HCT116 (cell line): ENCODE data around the gene HOXC12. TPM values are rescaled to one million over a fixed set of nuclear protein-coding genes. Genes with fewer than 3 reads are reported as not detected.

ENCODE experiments used
- ATAC-seq: fragments of 200-7000 bp; cut with Tn5 transposase; 2 replicates; pipeline ENCODE4 v1.9.1; 2020; ENCODE audit warnings: mild to moderate bottlenecking, moderate library complexity
- BruUV-seq: library from RNA; stranded (reverse); fragments of 400-500 nt; replicated peaks from 2 replicates; lab custom pipeline; 2021; lab: Mats Ljungman, UMichigan
- CTCF ChIA-PET: fragments of 300-600 bp; sonication (Branson Sonifier 250); formaldehyde crosslinking; loops from one replicate; lab custom pipeline; 2021; ENCODE audit warnings: antibody characterized with exemption; lab: Charles Lee
- POLR2A ChIA-PET: fragments of 300-600, 350-600 bp; sonication (Branson Sonifier 250); formaldehyde crosslinking; loops from one replicate; lab custom pipeline; 2021; ENCODE audit warnings: antibody characterized with exemption; lab: Charles Lee
- RAD21 ChIA-PET, 2 experiments: fragments of 300-600 bp; sonication (Branson Sonifier 250); formaldehyde crosslinking; loops; one replicate each; lab custom pipeline; 2023; ENCODE audit warnings: low total read pairs in 2 of 2; ENCODE audit not compliant: uncharacterized antibody in 2 of 2, unreplicated experiment in 2 of 2, low non-redundant PET in 1 of 2; lab: Charles Lee
- DNase-seq: peaks from one replicate; pipeline ENCODE4 v3.0.0-alpha.2; 2010; ENCODE audit warnings: low read depth, low spot score
- H2AFZ ChIP-seq: fragments of 200-600 bp; shearing (Covaris generic), sonication (generic); 2 replicates; pipeline ENCODE4 v1.6.1; 2017; ENCODE audit warnings: low read depth, mixed run types, mixed read lengths, antibody characterized with exemption, low read length; ENCODE audit not compliant: poor library complexity, severe bottlenecking
- H3K27ac ChIP-seq: 2 replicates; pipeline ENCODE4 v1.5.1; 2012; ENCODE audit warnings: low read depth, low read length
- H3K27me3 ChIP-seq: fragments of 200-600 bp; sonication (generic); 2 replicates; pipeline ENCODE4 v1.6.1; 2016; ENCODE audit warnings: mixed run types, low read length, mixed read lengths; ENCODE audit not compliant: insufficient read depth
- H3K36me3 ChIP-seq, 2 experiments: fragments of 200-500 bp in 1 of 2; fragments of 200-600 bp in 1 of 2; sonication (Bioruptor generic) in 1 of 2; sonication (generic) in 1 of 2; 2 replicates each; pipeline versions ENCODE4 v1.5.1 to v1.6.1; 2014 to 2016; ENCODE audit warnings: low read length in 2 of 2, inconsistent platforms in 1 of 2, mixed read lengths in 1 of 2, mixed run types in 1 of 2; ENCODE audit not compliant: insufficient read depth in 2 of 2, control insufficient read depth in 1 of 2
- H3K4me1 ChIP-seq, 2 experiments: fragments of 200-600 bp in 1 of 2; sonication (generic) in 1 of 2; 2 replicates each; pipeline versions ENCODE4 v1.5.1 to v1.6.1; 2012 to 2017; ENCODE audit warnings: low read length in 2 of 2, inconsistent platforms in 1 of 2, mild to moderate bottlenecking in 1 of 2, mixed read lengths in 1 of 2, mixed run types in 1 of 2, moderate library complexity in 1 of 2; ENCODE audit not compliant: insufficient read depth in 2 of 2, control insufficient read depth in 1 of 2
- H3K4me2 ChIP-seq: fragments of 200-600 bp; sonication (generic); 2 replicates; pipeline ENCODE4 v1.6.1; 2017; ENCODE audit warnings: mixed run types, low read length, mixed read lengths
- H3K4me3 ChIP-seq, 2 experiments: fragments of 200-600 bp in 1 of 2; sonication (generic) in 1 of 2; replicated peaks in 1 of 2; 2 replicates each; pipeline ENCODE4 v1.5.1; 2011 to 2016; ENCODE audit warnings: low read length in 2 of 2, control low read depth in 1 of 2, low read depth in 1 of 2, mild to moderate bottlenecking in 1 of 2, mixed read lengths in 1 of 2, mixed run types in 1 of 2
- H3K79me2 ChIP-seq: fragments of 200-600 bp; sonication (generic); 2 replicates; pipeline ENCODE4 v1.6.1; 2017; ENCODE audit warnings: mild to moderate bottlenecking, mixed run types, low read length, moderate library complexity, mixed read lengths; ENCODE audit not compliant: insufficient read depth
- H3K9ac ChIP-seq: fragments of 200-600 bp; sonication (generic); 2 replicates; pipeline ENCODE4 v1.6.1; 2016; ENCODE audit warnings: low read length, mixed read lengths
- H3K9me2 ChIP-seq: fragments of 200-600 bp; sonication (generic), shearing (Covaris generic); 2 replicates; pipeline ENCODE4 v1.6.1; 2017; ENCODE audit warnings: mixed run types, mild to moderate bottlenecking, moderate library complexity; ENCODE audit not compliant: insufficient read depth
- H3K9me3 ChIP-seq, 2 experiments: fragments of 200-500 bp in 1 of 2; fragments of 200-600 bp in 1 of 2; sonication (Bioruptor generic) in 1 of 2; sonication (generic) in 1 of 2; 2 replicates each; pipeline ENCODE4 v1.6.1; 2014 to 2017; ENCODE audit warnings: low read length in 2 of 2, mixed read lengths in 2 of 2, inconsistent platforms in 1 of 2, low read depth in 1 of 2, mild to moderate bottlenecking in 1 of 2, mixed run types in 1 of 2, moderate library complexity in 1 of 2; ENCODE audit not compliant: control insufficient read depth in 1 of 2, insufficient read depth in 1 of 2
- H4K20me1 ChIP-seq: fragments of 200-600 bp; sonication (generic), shearing (Covaris generic); 2 replicates; pipeline ENCODE4 v1.6.1; 2017; ENCODE audit warnings: mixed run types, mild to moderate bottlenecking, moderate library complexity; ENCODE audit not compliant: insufficient read depth
- ATF3 ChIP-seq: IDR thresholded peaks from 2 replicates; pipeline ENCODE4 v1.6.1; 2012
- CBX3 ChIP-seq: IDR thresholded peaks from 2 replicates; pipeline ENCODE4 v1.6.1; 2012; ENCODE audit warnings: low read depth
- CEBPB ChIP-seq: IDR thresholded peaks from 2 replicates; pipeline ENCODE4 v1.6.1; 2012; ENCODE audit warnings: low read depth
- CTCF ChIP-seq, 3 experiments: fragments of 200-600 bp in 1 of 3; sonication (generic) in 1 of 3; IDR thresholded peaks in 2 of 3; conservative IDR thresholded peaks in 1 of 3; 2 replicates each; pipeline ENCODE4 v1.5.1; 2012 to 2017; ENCODE audit warnings: low read depth in 2 of 3, low read length in 2 of 3, antibody characterized with exemption in 1 of 3, borderline replicate concordance in 1 of 3, control low read depth in 1 of 3, mild to moderate bottlenecking in 1 of 3, mixed read lengths in 1 of 3, mixed run types in 1 of 3, moderate library complexity in 1 of 3; ENCODE audit not compliant: insufficient read depth in 1 of 3
- ELF1 ChIP-seq: IDR thresholded peaks from 2 replicates; pipeline ENCODE4 v1.6.1; 2012; ENCODE audit warnings: low read depth, borderline replicate concordance
- EZH2 ChIP-seq: fragments of 200-600 bp; sonication (generic); IDR thresholded peaks from 2 replicates; pipeline ENCODE4 v1.6.1; 2017; ENCODE audit warnings: antibody characterized with exemption, mixed run types
- EZH2phosphoT487 ChIP-seq: fragments of 200-600 bp; IDR thresholded peaks from 2 replicates; pipeline ENCODE4 v1.6.1; 2018; ENCODE audit warnings: antibody characterized with exemption, borderline replicate concordance
- JUND ChIP-seq: IDR thresholded peaks from 2 replicates; pipeline ENCODE4 v1.6.1; 2012
- MAX ChIP-seq: IDR thresholded peaks from 2 replicates; pipeline ENCODE4 v1.6.1; 2012
- POLR2AphosphoS5 ChIP-seq: IDR thresholded peaks from 2 replicates; pipeline ENCODE4 v1.6.1; 2011; ENCODE audit warnings: mild to moderate bottlenecking, low read depth, low read length, moderate library complexity
- RAD21 ChIP-seq: IDR thresholded peaks from 2 replicates; pipeline ENCODE4 v1.6.1; 2012; ENCODE audit warnings: low read depth, mild to moderate bottlenecking
- REST ChIP-seq: IDR thresholded peaks from 2 replicates; pipeline ENCODE4 v1.6.1; 2012; ENCODE audit warnings: low read depth
- SIN3A ChIP-seq: IDR thresholded peaks from 2 replicates; pipeline ENCODE4 v1.6.1; 2012; ENCODE audit warnings: low read depth
- SP1 ChIP-seq: IDR thresholded peaks from 2 replicates; pipeline ENCODE4 v1.6.1; 2012; ENCODE audit warnings: low read depth
- SRF ChIP-seq: IDR thresholded peaks from 2 replicates; pipeline ENCODE4 v1.6.1; 2012; ENCODE audit warnings: low read depth
- TCF7L2 ChIP-seq: IDR thresholded peaks from 2 replicates; pipeline ENCODE4 v1.7.0; 2011; ENCODE audit warnings: borderline replicate concordance, inconsistent platforms; ENCODE audit not compliant: insufficient read depth, insufficient read length; ENCODE audit errors: extremely low read depth
- YY1 ChIP-seq: IDR thresholded peaks from 2 replicates; pipeline ENCODE4 v1.6.1; 2011; ENCODE audit warnings: low read length, low read depth, moderate library complexity, mild to moderate bottlenecking; ENCODE audit not compliant: insufficient replicate concordance; ENCODE audit errors: extremely low read depth
- ZBTB33 ChIP-seq: IDR thresholded peaks from 2 replicates; pipeline ENCODE4 v1.6.1; 2011; ENCODE audit warnings: mild to moderate bottlenecking, low read length, moderate library complexity; ENCODE audit not compliant: insufficient replicate concordance; ENCODE audit errors: extremely low read depth
- ZFX ChIP-seq: fragments of 450-650 bp; IDR thresholded peaks from 2 replicates; pipeline ENCODE4 v1.6.1; 2017
- ZNF274 ChIP-seq: fragments of 200-500 bp; sonication (Bioruptor generic); IDR thresholded peaks from 2 replicates; pipeline ENCODE4 v1.6.1; 2014; ENCODE audit warnings: mild to moderate bottlenecking, low read depth, low read length, inconsistent platforms
- intact Hi-C: fragments of 100-400 bp; cut with micrococcal nuclease; formaldehyde crosslinking; loops from 2 replicates; pipeline ENCODE4 v1.10.0; 2022
- total RNA-seq: library from RNA; stranded (reverse); gene quantifications from one replicate; pipeline ENCODE4 v1.2.1, GENCODE V29; 2021; ENCODE audit not compliant: unreplicated experiment

Gene HOXC12
- total RNA-seq, 1 experiment from 2014 or later, result not detected

GRCh38 chr12:53956251-53956887 is 1.7 kb downstream of the HOXC12 start:
- no peak overlapping the region for H3K4me3 ChIP-seq
- no peak overlapping the region for H3K4me2 ChIP-seq
- ATAC-seq (no peak), DNase-seq (no peak)
- no peak overlapping the region for H2AFZ ChIP-seq
- no peak for TF ChIP-seq SP1
- TF ChIP-seq ELF1, result no peak
- TF ChIP-seq EZH2phosphoT487, result no peak
- TF ChIP-seq ZBTB33, result no peak
- TF ChIP-seq JUND, result no peak
- TF ChIP-seq SRF, result no peak
- TF ChIP-seq YY1, result no peak
- TF ChIP-seq SIN3A, result no peak
- TF ChIP-seq CEBPB, result no peak
- no peak for TF ChIP-seq CTCF (IDR thresholded peaks at IDR 0.05 in 2 of 3, conservative IDR thresholded peaks at IDR 0.05 in 1 of 3; ENCODE audit: borderline replicate concordance in 1 of 3, insufficient read depth in 1 of 3, low read depth in 2 of 3, low read length in 2 of 3)
- no peak for TF ChIP-seq CBX3
- no peak for TF ChIP-seq MAX
- TF ChIP-seq REST, result no peak
- no peak for TF ChIP-seq ZNF274
- TF ChIP-seq EZH2, result no peak
- no peak for TF ChIP-seq TCF7L2
- no peak for TF ChIP-seq ATF3
- TF ChIP-seq POLR2AphosphoS5, result no peak
- TF ChIP-seq RAD21, result no peak
- TF ChIP-seq ZFX, result no peak
- no peaks in the 10 kb centered on the region for H3K27me3 ChIP-seq
- no peaks in the 10 kb centered on the region for H4K20me1 ChIP-seq
- BruUV-seq, result no TSS peak
- H3K27ac ChIP-seq, result no peak overlapping the region
- H3K79me2 ChIP-seq, result no peaks in the 10 kb centered on the region
- intact Hi-C loops, result no loop called here
- no peaks in the 10 kb centered on the region for H3K9me3 ChIP-seq
- H3K9ac ChIP-seq, result no peak overlapping the region
- POLR2A ChIA-PET, result no interaction called here
- peaks cover 12 to 15% of the 10 kb centered on the region in 2 experiments for H3K4me1 ChIP-seq
- H3K9me2 ChIP-seq, result no peaks in the 10 kb centered on the region
- H3K36me3 ChIP-seq, result no peaks in the 10 kb centered on the region
- RAD21 ChIA-PET, result no interaction called here
- CTCF ChIA-PET, result no interaction called here
